NCI-H1930 (cell line): ENCODE results near the gene SLC6A5.

Source experiments
- DNase-seq, 2 experiments: peaks; one replicate each; lab custom pipeline; 2025; lab: John Stamatoyannopoulos, UW

The SLC6A5 gene

DNA sequence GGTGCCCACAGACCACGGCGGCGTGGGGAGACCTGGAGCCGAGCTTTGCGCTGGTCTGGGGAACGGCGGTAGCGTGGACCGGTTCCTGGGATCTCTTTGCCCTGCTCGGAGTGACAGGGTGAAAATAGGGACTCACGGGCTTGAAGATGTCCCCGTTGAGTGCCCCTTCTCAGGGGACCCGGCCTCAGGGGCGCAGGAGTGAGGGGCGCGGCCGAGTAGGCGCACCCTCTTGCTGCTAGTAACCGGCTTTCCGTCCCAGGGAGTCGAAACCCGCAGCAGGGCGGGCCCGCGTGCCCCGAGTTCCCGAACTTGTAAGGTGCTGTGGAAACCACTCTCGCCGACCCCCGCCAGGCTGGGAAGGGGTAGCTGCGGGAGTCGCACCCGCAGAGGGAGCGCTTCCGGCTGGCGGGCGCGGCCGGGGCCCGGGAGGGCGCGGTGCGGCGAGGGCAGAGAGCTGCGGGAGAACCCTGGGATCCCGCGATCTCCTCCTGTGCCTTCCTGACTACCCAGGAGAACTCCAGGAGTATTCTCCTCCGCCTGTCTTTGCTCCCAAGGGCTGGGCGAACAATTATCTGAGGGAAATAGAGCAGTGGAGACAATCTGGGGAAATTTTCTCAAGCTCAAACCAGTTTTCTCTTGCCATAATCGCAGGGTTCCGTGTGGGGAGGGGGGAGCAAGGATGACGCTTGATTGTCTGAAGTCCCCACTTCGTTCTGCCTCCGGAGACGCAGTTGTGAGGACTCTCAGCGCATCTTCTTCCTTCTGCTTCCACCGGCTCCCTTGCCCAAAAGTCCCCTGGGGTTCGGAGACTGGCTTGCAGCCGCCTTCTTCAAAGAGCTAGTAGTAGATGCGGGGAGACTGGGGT is 70.6 kb downstream of the SLC6A5 start:
- peak in 1 of 2 experiments; percentile 29 for DNase-seq

DNA sequence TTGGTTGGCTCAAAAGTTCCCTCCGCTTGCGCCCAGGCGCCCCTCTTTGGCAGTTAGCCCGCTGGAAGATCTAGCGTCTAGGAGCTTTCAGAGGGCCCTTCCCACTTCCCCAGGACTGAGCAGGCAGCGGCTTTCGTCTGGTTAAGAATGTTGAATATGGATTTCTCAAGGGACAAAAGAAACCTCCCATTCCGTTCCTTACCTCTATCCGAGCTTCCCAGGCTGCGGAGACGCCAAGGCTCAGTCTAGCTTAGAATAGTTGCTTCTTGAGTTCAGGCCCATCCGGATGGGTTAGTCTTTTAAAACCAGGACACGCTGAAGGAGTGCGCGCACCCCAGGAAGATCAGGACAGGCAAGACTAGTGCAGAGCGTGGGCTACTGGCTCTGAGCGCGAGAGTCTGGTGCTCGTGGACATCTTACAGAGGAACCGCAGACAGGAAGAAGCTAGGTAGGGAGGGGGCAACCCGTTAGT is 71.6 kb downstream of the SLC6A5 start:
- no peak for DNase-seq

DNA sequence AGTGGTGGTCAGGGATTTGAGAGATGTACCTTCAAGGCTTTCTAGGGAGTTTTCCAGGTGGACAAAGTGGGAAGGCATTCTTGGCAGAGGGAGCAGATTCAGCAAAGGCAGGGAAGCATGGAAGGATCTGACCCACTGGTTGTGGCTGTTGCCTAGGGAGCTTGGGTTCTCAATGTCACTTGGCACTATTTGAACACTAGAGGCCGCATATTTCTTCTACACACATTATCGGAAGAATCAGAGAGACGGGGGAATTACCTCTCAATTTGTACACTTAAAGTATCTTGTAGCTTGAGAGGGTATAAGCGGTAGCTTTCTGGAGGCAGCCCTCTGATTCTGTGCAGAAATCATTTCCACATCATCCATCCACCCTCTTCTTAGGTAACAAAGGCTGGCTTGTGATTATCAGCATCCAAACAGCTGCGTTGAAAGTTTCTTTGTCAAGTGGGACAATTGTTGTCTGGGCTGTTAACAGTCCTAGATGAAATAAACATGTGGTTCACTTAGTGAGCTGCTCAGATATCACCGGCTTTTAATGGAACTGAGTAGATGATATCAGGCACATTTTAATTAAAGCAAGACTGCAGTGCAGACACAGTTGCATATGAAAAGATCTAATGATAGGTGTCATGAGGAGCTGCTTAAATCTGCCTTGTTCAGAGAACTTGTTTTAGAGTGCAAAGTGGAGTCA is 72.6 kb downstream of the SLC6A5 start:
- peak; percentile 46 to 61 for DNase-seq

DNA sequence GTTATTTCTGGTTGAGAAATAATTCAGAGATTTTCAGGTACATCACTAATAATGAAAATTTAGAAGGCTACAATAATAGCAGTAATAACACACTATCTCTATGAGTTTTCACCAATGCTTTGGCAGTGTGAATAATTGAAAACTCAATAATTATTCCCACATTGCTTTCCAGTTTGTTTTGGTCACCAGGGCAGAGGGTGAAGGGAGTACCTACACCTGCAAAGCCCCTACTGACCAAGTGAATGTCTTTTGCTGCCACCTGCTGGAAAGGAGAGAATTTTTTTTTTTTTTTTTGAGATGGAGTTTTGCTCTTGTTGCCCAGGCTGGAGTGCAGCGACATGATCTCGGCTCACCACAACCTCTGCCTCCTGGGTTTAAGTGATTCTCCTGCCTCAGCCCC is 73.2 kb downstream of the SLC6A5 start:
- DNase-seq, result peak; percentile 53 to 56

DNA sequence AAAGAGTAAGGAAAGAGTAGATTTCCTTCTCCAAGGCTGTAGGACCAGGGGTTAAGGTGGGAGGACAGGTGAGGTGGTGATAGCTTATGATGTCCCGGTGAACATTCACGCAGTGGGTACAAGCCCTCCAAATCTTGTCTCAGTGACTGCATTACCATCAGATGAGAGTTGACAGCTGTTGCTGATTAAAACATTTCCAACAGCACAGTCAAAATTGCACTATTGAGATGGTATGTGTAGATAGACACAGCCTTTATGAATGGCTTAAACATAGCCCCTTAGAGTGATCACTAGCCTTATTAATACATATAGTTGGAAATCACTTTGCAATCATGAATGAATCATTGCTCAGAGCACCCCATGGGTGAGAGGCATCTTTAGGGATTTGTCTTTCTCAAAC is 77.2 kb downstream of the SLC6A5 start:
- no peak for DNase-seq

DNA sequence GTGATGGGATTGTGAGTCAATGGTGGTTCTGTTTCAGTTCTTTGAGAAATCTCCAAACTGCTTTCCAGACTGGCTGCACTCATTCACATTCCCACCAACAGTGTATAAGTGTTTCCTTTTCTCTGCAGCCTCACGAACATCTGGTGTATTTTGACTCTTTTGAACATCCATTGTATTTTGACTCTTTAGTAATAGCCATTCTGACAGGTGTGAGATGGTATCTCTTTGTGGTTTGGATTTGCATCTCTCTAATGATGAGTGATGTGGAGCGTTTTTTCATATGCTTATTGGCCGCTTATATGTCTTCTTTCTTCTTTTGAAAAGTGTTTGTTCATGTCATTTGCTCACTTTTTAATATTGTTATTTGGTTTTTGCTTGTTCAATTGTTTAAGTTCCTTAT is 89.4 kb downstream of the SLC6A5 start:
- DNase-seq, result peak in 1 of 2 experiments; percentile 52

DNA sequence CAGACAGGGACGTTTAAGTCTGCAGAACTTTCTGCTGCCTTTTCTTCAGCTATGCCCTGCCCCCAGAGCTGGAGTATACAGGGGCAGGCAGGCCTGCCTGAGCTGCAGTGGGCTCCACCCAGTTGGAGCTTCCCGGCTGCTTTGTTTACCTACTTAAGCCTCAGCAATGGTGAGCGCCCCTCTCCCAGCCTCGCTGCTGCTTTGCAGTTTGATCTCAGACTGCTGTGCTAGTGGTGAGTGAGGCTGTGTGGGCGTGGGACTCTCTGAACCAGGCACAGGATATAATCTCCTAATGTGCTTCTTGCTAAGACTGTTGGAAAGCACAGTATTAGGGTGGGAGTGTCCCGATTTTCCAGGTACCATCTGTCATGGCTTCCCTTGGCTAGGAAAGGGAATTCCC is 108.5 kb downstream of the SLC6A5 start:
- no peak for DNase-seq
